IMR-90 (cell line): ENCODE data around the gene ORAI3. TPM values are rescaled to one million over a fixed set of nuclear protein-coding genes. Genes with fewer than 3 reads are reported as not detected.

Experiments used
- ATAC-seq: fragments of 200-7000 bp; cut with Tn5 transposase; 2 replicates; pipeline ENCODE4 v1.9.1; 2020; ENCODE audit warnings: low read depth, mild to moderate bottlenecking, moderate library complexity
- BruUV-seq: library from RNA; stranded (reverse); fragments of 400-500 nt; replicated peaks from 2 replicates; lab custom pipeline; 2021; lab: Mats Ljungman, UMichigan
- CTCF ChIA-PET: fragments of 300-600 bp; formaldehyde crosslinking; extraction: SDS; loops from one replicate; lab custom pipeline; 2021; ENCODE audit warnings: antibody characterized with exemption; lab: Yijun Ruan, JAX
- POLR2A ChIA-PET: fragments of 300-600 bp; sonication (Branson Sonifier 250); formaldehyde crosslinking; loops from one replicate; lab custom pipeline; 2022; ENCODE audit warnings: antibody characterized with exemption; ENCODE audit not compliant: unreplicated experiment; lab: Charles Lee
- DNase-seq: peaks from one replicate; pipeline ENCODE4 v3.0.0; 2013
- H2AFZ ChIP-seq: replicated peaks from 2 replicates; pipeline ENCODE3; 2013; ENCODE audit warnings: low read length, mild to moderate bottlenecking; ENCODE audit not compliant: poor library complexity
- H2AK5ac ChIP-seq: 2 replicates; pipeline ENCODE4 v1.6.1; 2013; ENCODE audit warnings: low read depth, low read length, inconsistent platforms
- H2AK9ac ChIP-seq: replicated peaks from 2 replicates; pipeline ENCODE3; 2013; ENCODE audit warnings: mild to moderate bottlenecking, low read depth, low read length, moderate library complexity; ENCODE audit not compliant: poor library complexity
- H2BK120ac ChIP-seq: 2 replicates; pipeline ENCODE4 v1.6.1; 2013; ENCODE audit warnings: low read depth, low read length, inconsistent platforms
- H2BK15ac ChIP-seq: 3 replicates; pipeline ENCODE4 v1.6.1; 2013; ENCODE audit warnings: low read depth, low read length, inconsistent platforms
- H2BK20ac ChIP-seq: 2 replicates; pipeline ENCODE4 v1.6.1; 2013; ENCODE audit warnings: low read depth, mild to moderate bottlenecking, inconsistent platforms, low read length, moderate library complexity
- H2BK5ac ChIP-seq: 2 replicates; pipeline ENCODE4 v1.6.1; 2013; ENCODE audit warnings: mild to moderate bottlenecking, low read depth, low read length, inconsistent platforms; ENCODE audit not compliant: poor library complexity, severe bottlenecking
- H3K14ac ChIP-seq: replicated peaks from 2 replicates; pipeline ENCODE4 v1.6.1; 2013; ENCODE audit warnings: low read depth, low read length, inconsistent platforms
- H3K18ac ChIP-seq: 2 replicates; pipeline ENCODE4 v1.6.1; 2013; ENCODE audit warnings: low read depth, low read length, control low read depth
- H3K23ac ChIP-seq: 2 replicates; pipeline ENCODE4 v1.6.1; 2013; ENCODE audit warnings: low read depth, low read length, inconsistent platforms
- H3K27ac ChIP-seq: 2 replicates; pipeline ENCODE4 v1.5.1; 2013; ENCODE audit warnings: mild to moderate bottlenecking, control low read depth, low read length; ENCODE audit not compliant: insufficient read depth
- H3K27me3 ChIP-seq: 2 replicates; pipeline ENCODE4 v1.6.1; 2013; ENCODE audit warnings: low read length; ENCODE audit not compliant: control insufficient read depth, insufficient read depth
- H3K36me3 ChIP-seq: 2 replicates; pipeline ENCODE4 v1.6.1; 2013; ENCODE audit warnings: low read length, mixed read lengths; ENCODE audit not compliant: control insufficient read depth, insufficient read depth
- H3K4ac ChIP-seq: 2 replicates; pipeline ENCODE4 v1.6.1; 2013; ENCODE audit warnings: low read depth, low read length, inconsistent platforms
- H3K4me1 ChIP-seq: 2 replicates; pipeline ENCODE4 v1.6.1; 2013; ENCODE audit warnings: low read length, mixed read lengths; ENCODE audit not compliant: control insufficient read depth, insufficient read depth
- H3K4me2 ChIP-seq: 2 replicates; pipeline ENCODE4 v1.6.1; 2013; ENCODE audit warnings: low read depth, mild to moderate bottlenecking, control low read depth, low read length, moderate library complexity
- H3K4me3 ChIP-seq: 2 replicates; pipeline ENCODE4 v1.5.1; 2013; ENCODE audit warnings: low read depth, mild to moderate bottlenecking, control low read depth, low read length, moderate library complexity; ENCODE audit not compliant: insufficient read depth
- H3K56ac ChIP-seq: 2 replicates; pipeline ENCODE4 v1.6.1; 2013; ENCODE audit warnings: low read length, inconsistent platforms; ENCODE audit not compliant: insufficient read depth; ENCODE audit errors: extremely low read depth
- H3K79me1 ChIP-seq, 2 experiments: 2 replicates each; pipeline ENCODE4 v1.6.1; 2013; ENCODE audit warnings: low read length in 2 of 2, inconsistent platforms in 1 of 2, low read depth in 1 of 2
- H3K9ac ChIP-seq: 2 replicates; pipeline ENCODE4 v1.6.1; 2013; ENCODE audit warnings: low read depth, low read length, control low read depth
- H3K9me1 ChIP-seq: 2 replicates; pipeline ENCODE4 v1.6.1; 2013; ENCODE audit warnings: low read length, inconsistent platforms; ENCODE audit not compliant: insufficient read depth
- H3K9me3 ChIP-seq: 2 replicates; pipeline ENCODE4 v1.6.1; 2013; ENCODE audit warnings: low read length; ENCODE audit not compliant: control insufficient read depth, insufficient read depth
- H4K20me1 ChIP-seq: 2 replicates; pipeline ENCODE4 v1.6.1; 2013; ENCODE audit warnings: low read length, inconsistent platforms; ENCODE audit not compliant: insufficient read depth
- H4K5ac ChIP-seq: 2 replicates; pipeline ENCODE4 v1.6.1; 2013; ENCODE audit warnings: mild to moderate bottlenecking, low read depth, low read length, control low read depth
- H4K8ac ChIP-seq, 2 experiments: 2 replicates each; pipeline ENCODE4 v1.6.1; 2013; ENCODE audit warnings: low read depth in 2 of 2, low read length in 2 of 2, control low read depth in 1 of 2, inconsistent platforms in 1 of 2
- H4K91ac ChIP-seq: 2 replicates; pipeline ENCODE4 v1.6.1; 2013; ENCODE audit warnings: low read depth, low read length, inconsistent platforms; ENCODE audit not compliant: insufficient read depth
- BHLHE40 ChIP-seq: fragments of 150-350 bp; IDR thresholded peaks from 2 replicates; pipeline ENCODE4 v1.6.1; 2016; ENCODE audit warnings: mild to moderate bottlenecking, low read depth, low read length
- CEBPB ChIP-seq: IDR thresholded peaks from 2 replicates; pipeline ENCODE4 v1.6.1; 2012; ENCODE audit warnings: low read depth, low read length, improper control_type of control experiment
- FOS ChIP-seq: fragments of 150-350 bp; IDR thresholded peaks from 2 replicates; pipeline ENCODE4 v1.6.1; 2016; ENCODE audit warnings: low read depth, low read length
- MAFK ChIP-seq: IDR thresholded peaks from 2 replicates; pipeline ENCODE4 v1.6.1; 2012; ENCODE audit warnings: low read depth, low read length, improper control_type of control experiment
- MAZ ChIP-seq: IDR thresholded peaks from 2 replicates; pipeline ENCODE4 v1.6.1; 2012; ENCODE audit warnings: low read depth, mild to moderate bottlenecking, low read length, improper control_type of control experiment, moderate library complexity, borderline replicate concordance
- MXI1 ChIP-seq: IDR thresholded peaks from 2 replicates; pipeline ENCODE4 v1.6.1; 2012; ENCODE audit warnings: low read depth, mild to moderate bottlenecking, low read length, moderate library complexity, borderline replicate concordance
- NFE2L2 ChIP-seq: fragments of 150-350 bp; IDR thresholded peaks from 2 replicates; pipeline ENCODE4 v1.6.1; 2016; ENCODE audit warnings: low read depth, mild to moderate bottlenecking, low read length
- POLR2A ChIP-seq: IDR thresholded peaks from 2 replicates; pipeline ENCODE4 v1.6.1; 2012; ENCODE audit warnings: mild to moderate bottlenecking, low read depth, low read length
- RAD21 ChIP-seq: IDR thresholded peaks from 2 replicates; pipeline ENCODE4 v1.6.1; 2012; ENCODE audit warnings: low read length, improper control_type of control experiment
- RCOR1 ChIP-seq: IDR thresholded peaks from 2 replicates; pipeline ENCODE4 v1.6.1; 2012; ENCODE audit warnings: mild to moderate bottlenecking, low read length, improper control_type of control experiment; ENCODE audit not compliant: insufficient replicate concordance
- RFX5 ChIP-seq: IDR thresholded peaks from 2 replicates; pipeline ENCODE4 v1.8.0; 2012; ENCODE audit warnings: low read depth, mild to moderate bottlenecking, low read length, moderate library complexity
- SMC3 ChIP-seq: fragments of 150-350 bp; IDR thresholded peaks from 2 replicates; pipeline ENCODE4 v1.6.1; 2016; ENCODE audit warnings: low read depth, mild to moderate bottlenecking, antibody characterized with exemption, low read length, moderate library complexity
- WGBS, 2 experiments: methylation state at CpG; one replicate each; pipeline versions ENCODE4 v1.1.5 to v1.1.7; 2013; ENCODE audit warnings: missing lambda C conversion rate in 2 of 2; ENCODE audit not compliant: insufficient read length in 1 of 2; ENCODE audit errors: extremely low coverage in 2 of 2; 5-methylcytosine and 5-hydroxymethylcytosine counted together
- dilution Hi-C: fragments of 300-500 bp; cut with HindIII; formaldehyde crosslinking; loops from one replicate; pipeline ENCODE4 v1.14.3; 2018; ENCODE audit warnings: low sequenced_read_pairs; ENCODE audit not compliant: unreplicated experiment
- in situ Hi-C: fragments of 300-500 bp; cut with MboI; formaldehyde crosslinking; loops from 3 replicates; pipeline ENCODE4 v1.14.3; 2019; ENCODE audit warnings: low sequenced_read_pairs, inconsistent platforms, mixed read lengths
- intact Hi-C: fragments of 100-400 bp; cut with micrococcal nuclease; formaldehyde crosslinking; loops from 2 replicates; pipeline ENCODE4 v1.10.0; 2022
- polyA plus RNA-seq, 3 experiments: library from polyadenylated mRNA; depleted of rRNA; stranded (reverse); fragments of >200 nt; gene quantifications; 2 replicates each; pipeline ENCODE4 v1.2.3, GENCODE V29; 2012; ENCODE audit warnings: low replicate concordance in 1 of 3
- total RNA-seq: library from RNA; depleted of rRNA; stranded (reverse); fragments of >200 nt; gene quantifications from 2 replicates; pipeline ENCODE4 v1.2.3, GENCODE V29; 2012
- TF ChIP-seq, protein P1 (sequence below): conservative IDR thresholded peaks from 2 replicates; pipeline ENCODE4 v1.5.1; 2012; ENCODE audit warnings: mild to moderate bottlenecking, low read depth, low read length, improper control_type of control experiment
- TF ChIP-seq, protein P2 (sequence below): fragments of 150-350 bp; IDR thresholded peaks from 2 replicates; pipeline ENCODE4 v1.6.1; 2017; ENCODE audit warnings: mild to moderate bottlenecking, antibody characterized with exemption, low read length, low read depth

ORAI3 gene
- total and polyA plus RNA-seq, 2 of the 4 experiments (the other 2 are of a cell fraction) = 6.8 to 16.9 TPM

DNA sequence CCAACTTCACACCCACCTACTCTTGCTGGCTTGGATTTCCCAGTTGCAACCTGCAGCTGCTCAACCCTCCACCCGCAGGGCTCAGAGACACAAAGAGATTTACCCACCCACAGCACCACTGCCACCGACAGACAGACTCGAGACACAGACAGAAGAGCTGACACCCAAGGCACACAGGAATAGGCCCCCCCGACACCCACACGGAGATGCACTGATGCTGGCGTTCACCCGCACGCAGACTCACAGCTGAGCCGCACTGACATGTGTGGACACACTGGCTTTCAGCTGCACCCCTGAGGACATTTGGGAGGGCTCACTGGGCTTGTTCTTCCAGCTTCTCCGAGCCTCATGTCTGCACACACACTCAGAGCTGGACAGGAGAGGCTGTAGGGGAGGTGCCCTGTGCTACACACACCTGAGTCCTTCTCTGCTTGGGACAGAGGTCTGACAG lies 53.4 kb downstream of the ORAI3 start:
- Histone ChIP-seq H3K36me3 (peaks cover 1% of the 10 kb centered on the region; the same call in 1 of the 2 replicates), H3K18ac (no peak overlapping the region), H3K14ac (no peak overlapping the region), H2BK5ac (no peak overlapping the region), H2BK15ac (no peak overlapping the region), H3K4me2 (no peak overlapping the region), H3K9me3 (no peaks in the 10 kb centered on the region), H3K23ac (no peak overlapping the region), H4K8ac (no peak overlapping the region), H2AFZ (no peak overlapping the region), H2AK5ac (no peak overlapping the region), H4K5ac (no peak overlapping the region), H3K4ac (no peak overlapping the region), H3K27me3 (no peaks in the 10 kb centered on the region), H3K79me1 (peaks cover 0 to 24% of the 10 kb centered on the region in 2 experiments; a peak in 2 of 4 replicates), H3K9me1 (peaks cover 21% of the 10 kb centered on the region), H3K4me3 (no peak overlapping the region), H3K56ac (no peak overlapping the region), H2AK9ac (no peak overlapping the region), H3K4me1 (peaks cover 30% of the 10 kb centered on the region), H4K91ac (no peak overlapping the region), H4K20me1 (no peaks in the 10 kb centered on the region), H2BK20ac (no peak overlapping the region), H3K27ac (no peak overlapping the region), H3K9ac (no peak overlapping the region), H2BK120ac (no peak overlapping the region)
- intact Hi-C loops = no loop called here
- BruUV-seq = no TSS peak
- ChIA-PET POLR2A (no interaction called here), CTCF (no interaction called here)
- TF ChIP-seq BHLHE40 = no peak
- no peak for TF ChIP-seq RAD21
- no peak for TF ChIP-seq MAFK
- TF ChIP-seq NFE2L2 = no peak
- no peak for TF ChIP-seq RCOR1
- no peak for TF ChIP-seq MAZ
- TF ChIP-seq SMC3 = no peak
- TF ChIP-seq RFX5 = no peak
- no peak for TF ChIP-seq CEBPB
- no peak for TF ChIP-seq FOS
- no peak for TF ChIP-seq MXI1
- TF ChIP-seq, protein P1, sequence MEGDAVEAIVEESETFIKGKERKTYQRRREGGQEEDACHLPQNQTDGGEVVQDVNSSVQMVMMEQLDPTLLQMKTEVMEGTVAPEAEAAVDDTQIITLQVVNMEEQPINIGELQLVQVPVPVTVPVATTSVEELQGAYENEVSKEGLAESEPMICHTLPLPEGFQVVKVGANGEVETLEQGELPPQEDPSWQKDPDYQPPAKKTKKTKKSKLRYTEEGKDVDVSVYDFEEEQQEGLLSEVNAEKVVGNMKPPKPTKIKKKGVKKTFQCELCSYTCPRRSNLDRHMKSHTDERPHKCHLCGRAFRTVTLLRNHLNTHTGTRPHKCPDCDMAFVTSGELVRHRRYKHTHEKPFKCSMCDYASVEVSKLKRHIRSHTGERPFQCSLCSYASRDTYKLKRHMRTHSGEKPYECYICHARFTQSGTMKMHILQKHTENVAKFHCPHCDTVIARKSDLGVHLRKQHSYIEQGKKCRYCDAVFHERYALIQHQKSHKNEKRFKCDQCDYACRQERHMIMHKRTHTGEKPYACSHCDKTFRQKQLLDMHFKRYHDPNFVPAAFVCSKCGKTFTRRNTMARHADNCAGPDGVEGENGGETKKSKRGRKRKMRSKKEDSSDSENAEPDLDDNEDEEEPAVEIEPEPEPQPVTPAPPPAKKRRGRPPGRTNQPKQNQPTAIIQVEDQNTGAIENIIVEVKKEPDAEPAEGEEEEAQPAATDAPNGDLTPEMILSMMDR = no peak
- TF ChIP-seq, protein P2, sequence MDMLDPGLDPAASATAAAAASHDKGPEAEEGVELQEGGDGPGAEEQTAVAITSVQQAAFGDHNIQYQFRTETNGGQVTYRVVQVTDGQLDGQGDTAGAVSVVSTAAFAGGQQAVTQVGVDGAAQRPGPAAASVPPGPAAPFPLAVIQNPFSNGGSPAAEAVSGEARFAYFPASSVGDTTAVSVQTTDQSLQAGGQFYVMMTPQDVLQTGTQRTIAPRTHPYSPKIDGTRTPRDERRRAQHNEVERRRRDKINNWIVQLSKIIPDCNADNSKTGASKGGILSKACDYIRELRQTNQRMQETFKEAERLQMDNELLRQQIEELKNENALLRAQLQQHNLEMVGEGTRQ = no peak
- TF ChIP-seq POLR2A = no peak
- 76% methylated on average over 5 of the region's 10 CpGs; no CpG with 5 or more reads in 1 of the 2 experiments for WGBS, 2 experiments
- dilution Hi-C loops = no loop called here
- in situ Hi-C loops = no loop called here
- ATAC-seq (no peak), DNase-seq (no peak)
